ENCODE measurements around the gene CHPF2.

GRCh38 chr7:151273651-151274390 is 41.5 kb downstream of the CHPF2 start:
- TF ChIP-seq CTCF (IDR thresholded peaks at IDR 0.05), result no peak
- no peak for TF ChIP-seq POLR2A (IDR thresholded peaks at IDR 0.05)
